Epithelial cell of esophagus (primary cell): ENCODE results near the gene S1PR4.

Source experiments
- DNase-seq: peaks from one replicate; pipeline ENCODE4 v3.0.0; 2010; ENCODE audit warnings: low read depth
- H3K4me3 ChIP-seq: 2 replicates; pipeline ENCODE4 v1.5.1; 2011; ENCODE audit warnings: mild to moderate bottlenecking, low read length, control low read depth
- CTCF ChIP-seq: IDR thresholded peaks from 2 replicates; pipeline ENCODE4 v1.5.1; 2011; ENCODE audit warnings: low read depth, mild to moderate bottlenecking, low read length, control low read depth, inconsistent platforms; ENCODE audit not compliant: insufficient read depth; ENCODE audit errors: missing control alignments

Gene S1PR4

GRCh38 chr19:3159565-3159964 lies 19.0 kb upstream of the S1PR4 start:
- no peak for DNase-seq
- TF ChIP-seq CTCF = no peak
- H3K4me3 ChIP-seq = no peak overlapping the region

GRCh38 chr19:3160219-3160618 lies 18.4 kb upstream of the S1PR4 start:
- no peak for TF ChIP-seq CTCF
- DNase-seq = no peak
- no peak overlapping the region for H3K4me3 ChIP-seq

- no peak overlapping the region for H3K4me3 ChIP-seq
- no peak for TF ChIP-seq CTCF
- peak; percentile 67 for DNase-seq
Observed at GRCh38 chr19:3161453-3161852, 17.1 kb upstream of the S1PR4 start.

- TF ChIP-seq CTCF = no peak
- DNase-seq = peak; percentile 45
- no peak overlapping the region for H3K4me3 ChIP-seq
Observed at GRCh38 chr19:3162418-3163229, 15.9 kb upstream of the S1PR4 start.

GRCh38 chr19:3163230-3163886 lies 15.2 kb upstream of the S1PR4 start:
- H3K4me3 ChIP-seq = no peak overlapping the region
- DNase-seq = peak; percentile 60
- peak; percentile 97 for TF ChIP-seq CTCF

GRCh38 chr19:3163943-3164342 lies 14.6 kb upstream of the S1PR4 start:
- no peak overlapping the region for H3K4me3 ChIP-seq
- no peak for TF ChIP-seq CTCF
- DNase-seq = no peak
